HT-29 (cell line): Measurements from ENCODE around the gene ALOXE3. TPM values are rescaled to one million over a fixed set of nuclear protein-coding genes. Genes with fewer than 3 reads are reported as not detected.

Experiments used
- DNase-seq: peaks from one replicate; pipeline ENCODE4 v3.0.0-alpha.2; 2015; ENCODE audit warnings: low spot score
- total RNA-seq: library from RNA; depleted of rRNA; stranded (reverse); fragments of >200 nt; shearing (Covaris generic); gene quantifications from 2 replicates; pipeline ENCODE4 v1.2.3, GENCODE V29; 2014

ALOXE3 gene
- total RNA-seq, 1 experiment from 2014 or later: not detected

GRCh38 chr17:8153957-8154607, 35.8 kb upstream of the ALOXE3 start:
- peak; percentile 89 for DNase-seq

DNA sequence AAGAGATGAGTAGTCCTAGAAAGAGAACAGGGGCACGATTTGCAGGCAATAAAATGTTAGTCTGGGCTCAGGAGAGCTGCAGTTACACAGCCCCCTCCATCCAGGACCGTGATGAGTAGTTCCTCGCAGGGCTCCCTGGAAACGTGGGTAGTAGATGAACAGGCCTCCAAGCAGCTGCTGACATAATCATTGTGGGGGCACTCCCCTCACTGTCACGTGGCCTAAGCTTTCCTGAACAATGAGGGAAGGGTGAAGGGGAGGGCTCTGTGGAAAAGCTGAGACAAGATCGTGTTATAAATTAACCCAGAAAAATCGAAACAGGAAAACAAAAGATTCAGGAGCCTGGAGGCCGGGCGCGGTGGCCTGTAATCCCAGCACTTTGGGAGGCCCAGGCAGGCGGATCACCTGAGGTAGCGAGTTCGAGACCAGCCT, 35.2 kb upstream of the ALOXE3 start:
- DNase-seq: peak; percentile 80

DNA sequence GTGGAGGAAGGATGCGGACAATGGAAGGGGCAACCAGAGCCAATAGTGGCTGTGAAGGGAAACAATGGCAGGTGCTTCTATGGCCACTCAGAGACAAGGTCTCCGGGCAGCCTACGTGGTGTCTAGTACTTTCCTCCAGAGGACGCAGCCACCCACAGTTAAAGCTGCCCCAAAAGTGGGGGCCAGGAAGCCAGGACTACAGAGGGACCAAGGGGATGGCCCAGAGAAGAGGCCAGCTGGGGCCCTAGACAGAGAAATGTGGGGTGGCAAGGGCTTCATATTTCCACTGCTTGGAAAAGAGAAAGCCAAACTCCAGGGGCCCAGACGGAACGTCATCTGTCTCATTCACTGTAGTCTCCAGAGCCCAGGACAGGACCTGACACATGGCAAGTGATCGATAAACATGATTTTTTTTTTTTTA, 34.7 kb upstream of the ALOXE3 start:
- no peak for DNase-seq

DNA sequence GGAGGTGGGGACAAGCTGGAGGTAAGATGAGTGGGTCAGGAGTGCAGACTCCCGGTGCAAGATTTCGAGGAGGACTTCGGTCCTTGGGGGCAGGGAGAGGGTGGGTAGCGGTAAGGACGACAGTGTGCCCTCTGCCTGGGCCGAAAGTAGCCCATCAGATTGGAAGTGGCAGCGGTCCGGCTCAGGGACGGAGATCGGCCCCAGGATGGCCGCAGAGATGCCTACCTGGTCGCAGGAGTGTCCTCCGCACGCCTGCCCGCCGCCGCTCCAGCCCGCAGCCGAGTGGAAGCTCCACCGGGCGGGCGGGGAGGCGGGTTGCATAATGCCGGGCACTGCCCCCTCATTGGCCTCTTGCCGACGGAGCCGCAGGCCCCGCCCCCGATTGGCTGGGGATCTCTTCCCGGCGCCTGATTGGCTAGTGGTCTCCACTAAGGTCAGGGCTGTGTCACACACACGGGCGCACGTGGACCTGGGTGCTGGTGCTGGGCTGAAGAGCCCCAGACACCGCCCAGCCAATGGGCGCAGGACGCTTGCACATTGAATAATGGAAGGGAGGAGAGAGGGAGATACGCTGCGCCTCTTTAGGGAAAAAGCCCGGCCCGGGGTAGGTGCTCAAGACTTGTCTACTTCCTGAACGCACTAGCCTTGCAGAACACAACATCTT, 33.9 kb upstream of the ALOXE3 start, which contains the start of gene PER1:
Gene PER1, minus strand, starts transcription at position 293 of the 664 bp plus-strand sequence. CDS start 1,698 bp downstream, outside the sequence.
- peak; percentile 92 for DNase-seq

DNA sequence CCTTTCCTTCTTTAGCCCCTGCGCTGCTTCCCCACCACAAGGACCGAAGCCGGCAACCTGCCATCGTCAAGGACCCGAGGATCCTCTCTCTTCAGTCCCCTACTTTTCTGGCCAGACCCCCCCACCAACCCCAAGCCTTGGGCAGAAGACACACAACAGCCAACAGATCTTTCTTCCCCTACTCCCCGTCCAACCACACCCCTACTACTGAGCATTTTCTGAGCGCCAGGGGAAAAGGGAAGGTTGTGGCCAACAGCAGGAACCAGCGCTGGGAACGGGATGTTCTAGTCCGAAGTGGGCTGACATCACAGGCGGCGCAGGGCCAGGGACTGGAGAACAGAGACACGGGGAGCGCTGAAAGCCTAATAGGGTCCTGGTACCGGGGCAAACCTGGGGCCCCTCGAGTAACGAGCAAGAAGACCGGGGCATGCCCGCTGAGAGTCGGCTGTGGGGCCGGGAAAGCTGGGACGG, 33.4 kb upstream of the ALOXE3 start:
- DNase-seq: peak; percentile 48

- peak; percentile 44 for DNase-seq
Measured at GRCh38 chr17:8151120-8151640, 32.9 kb upstream of the ALOXE3 start.

- no peak for DNase-seq
Measured at GRCh38 chr17:8150194-8151119, 32.1 kb upstream of the ALOXE3 start.

- DNase-seq: no peak
Measured at GRCh38 chr17:8149419-8150193, 31.3 kb upstream of the ALOXE3 start.

- DNase-seq: no peak
Measured at GRCh38 chr17:8148560-8148959, 30.2 kb upstream of the ALOXE3 start.

DNA sequence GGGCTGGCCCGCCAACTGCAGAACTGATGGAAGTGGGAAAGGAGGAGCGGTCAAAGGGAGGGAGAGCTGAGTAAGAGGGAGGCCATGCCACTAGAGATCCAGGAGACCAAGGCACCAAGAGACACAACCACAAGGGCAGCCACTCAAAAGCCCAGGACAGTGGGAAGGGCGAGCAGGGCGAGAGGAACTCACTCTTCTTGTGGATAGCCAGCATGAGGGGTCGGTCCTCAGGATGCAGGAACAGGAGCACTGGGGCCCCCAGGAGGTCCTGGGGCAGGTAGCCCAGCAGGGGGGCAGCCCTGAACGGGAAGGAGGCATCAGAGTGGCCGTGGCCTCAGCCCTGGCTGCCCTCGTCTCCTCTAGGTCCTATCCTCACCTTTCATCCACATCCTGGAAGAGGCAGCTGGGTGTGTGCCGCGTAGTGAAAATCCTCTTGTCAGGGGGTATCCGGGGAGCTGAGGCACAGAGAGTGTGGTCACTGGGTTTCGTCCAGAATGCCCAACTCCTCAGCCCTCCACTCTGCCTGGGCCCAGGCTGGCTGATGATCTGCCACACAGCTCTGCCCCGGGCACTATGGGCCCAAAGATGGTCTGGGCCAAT, 29.6 kb upstream of the ALOXE3 start:
- no peak for DNase-seq

DNA sequence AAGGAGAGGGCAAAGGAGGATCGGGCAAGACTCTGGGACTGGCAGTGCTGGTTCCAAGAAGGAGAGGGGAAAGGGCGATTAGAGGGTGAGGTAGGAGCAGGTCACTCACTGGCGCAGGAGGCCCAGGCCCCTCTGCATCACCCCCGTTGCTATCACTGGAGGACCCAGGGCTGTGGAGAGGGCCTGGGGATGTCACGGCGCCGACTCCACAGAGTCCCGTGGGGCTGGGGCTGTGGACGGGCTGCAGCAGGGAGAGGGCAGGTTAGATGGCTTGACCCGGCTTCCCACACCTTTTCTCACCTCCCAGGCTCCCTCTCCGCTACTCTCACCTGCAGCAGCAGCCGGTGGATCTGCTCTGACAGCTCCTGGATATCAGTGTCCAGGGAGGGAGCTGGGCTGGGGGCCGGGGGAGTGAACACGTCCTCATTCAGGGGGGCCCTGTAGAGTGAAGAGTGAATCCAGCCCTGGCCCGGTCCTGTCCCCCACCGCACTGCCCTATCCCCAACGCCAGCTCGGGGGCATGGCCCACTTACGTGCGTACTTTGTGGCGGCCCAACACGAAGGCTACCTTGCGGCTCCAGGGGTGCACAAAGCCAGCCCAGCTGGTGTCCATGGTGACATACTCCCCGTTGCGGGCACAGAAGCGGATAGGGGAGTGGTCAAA, 29.0 kb upstream of the ALOXE3 start:
- DNase-seq: no peak

DNA sequence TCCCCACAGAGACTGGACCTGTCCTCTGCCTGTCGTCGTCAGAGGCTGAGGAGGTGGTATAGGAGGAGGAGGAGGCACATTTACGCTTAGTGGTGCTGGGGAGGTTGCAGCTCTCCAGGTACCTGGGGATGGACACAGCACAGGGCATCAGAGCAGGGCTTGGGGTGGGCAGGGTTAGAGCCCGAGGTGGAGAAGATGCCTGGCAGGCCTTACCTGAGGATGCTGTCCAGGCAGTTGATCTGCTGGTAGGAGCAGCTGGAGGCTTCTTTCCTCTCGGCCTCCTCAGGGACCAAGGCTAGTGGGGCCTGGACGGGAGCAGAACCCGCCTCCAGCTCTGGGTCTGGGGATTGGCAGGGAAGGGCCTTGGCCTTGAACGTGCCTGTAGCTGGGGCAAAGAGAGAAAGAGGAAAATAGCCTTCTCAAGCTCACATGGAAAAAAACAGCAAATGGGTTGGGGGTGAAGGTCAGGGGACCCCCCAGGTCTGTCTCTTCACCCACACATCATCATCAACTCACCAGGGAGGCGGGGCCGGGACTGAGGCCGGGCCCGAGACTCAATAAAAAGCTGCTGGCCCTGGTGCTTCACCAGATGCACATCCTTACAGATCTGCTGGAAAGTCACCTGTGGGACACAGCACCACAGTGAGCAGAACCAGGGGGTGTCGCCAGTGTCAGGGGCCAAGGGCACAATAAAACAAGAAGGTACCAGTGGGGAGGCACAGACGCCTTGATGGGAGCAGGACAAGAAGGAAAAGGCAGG, 28.2 kb upstream of the ALOXE3 start:
- DNase-seq: no peak

- DNase-seq: no peak
Measured at GRCh38 chr17:8145811-8146210, 27.5 kb upstream of the ALOXE3 start.

DNA sequence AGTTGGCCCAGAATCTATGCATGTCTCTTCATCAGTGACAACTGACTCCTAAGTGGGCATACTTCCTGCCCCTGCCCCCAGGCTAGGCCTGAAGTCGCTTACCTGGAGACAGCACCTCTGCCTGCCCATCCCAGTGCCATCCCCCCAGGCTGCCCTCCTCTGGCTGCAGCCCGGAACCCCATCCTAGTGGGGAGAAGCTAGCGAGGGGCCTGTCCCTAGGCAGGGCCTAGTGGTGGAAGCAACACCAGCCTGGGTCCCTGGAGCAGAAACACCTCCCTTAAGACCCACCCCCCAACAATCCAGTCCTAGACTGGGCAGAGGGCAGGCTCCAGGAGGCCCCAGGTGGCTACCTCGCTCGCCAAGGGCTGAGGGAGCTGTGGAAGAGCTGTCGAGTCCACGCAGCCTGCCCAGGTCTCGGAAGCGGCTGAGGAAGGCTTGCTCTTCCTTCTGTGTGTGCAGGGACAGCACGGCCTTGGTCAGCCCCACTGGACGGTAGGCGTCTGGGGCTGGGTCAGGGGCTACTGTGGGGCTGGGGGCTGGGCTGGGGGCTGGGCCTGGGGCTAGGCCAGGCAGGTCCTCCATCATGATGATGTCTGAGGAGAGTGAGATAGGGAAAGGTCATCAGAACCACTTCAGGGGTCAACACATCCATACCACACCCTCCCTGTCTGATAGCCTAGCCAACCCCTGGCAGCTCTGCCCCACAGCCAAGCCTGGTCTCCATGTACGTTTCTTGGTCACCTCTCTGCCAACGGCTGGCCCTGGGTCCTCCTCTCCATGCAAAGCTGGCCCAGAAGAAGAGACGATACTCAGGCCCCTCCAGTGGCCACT, 26.3 kb upstream of the ALOXE3 start:
- DNase-seq: no peak

DNA sequence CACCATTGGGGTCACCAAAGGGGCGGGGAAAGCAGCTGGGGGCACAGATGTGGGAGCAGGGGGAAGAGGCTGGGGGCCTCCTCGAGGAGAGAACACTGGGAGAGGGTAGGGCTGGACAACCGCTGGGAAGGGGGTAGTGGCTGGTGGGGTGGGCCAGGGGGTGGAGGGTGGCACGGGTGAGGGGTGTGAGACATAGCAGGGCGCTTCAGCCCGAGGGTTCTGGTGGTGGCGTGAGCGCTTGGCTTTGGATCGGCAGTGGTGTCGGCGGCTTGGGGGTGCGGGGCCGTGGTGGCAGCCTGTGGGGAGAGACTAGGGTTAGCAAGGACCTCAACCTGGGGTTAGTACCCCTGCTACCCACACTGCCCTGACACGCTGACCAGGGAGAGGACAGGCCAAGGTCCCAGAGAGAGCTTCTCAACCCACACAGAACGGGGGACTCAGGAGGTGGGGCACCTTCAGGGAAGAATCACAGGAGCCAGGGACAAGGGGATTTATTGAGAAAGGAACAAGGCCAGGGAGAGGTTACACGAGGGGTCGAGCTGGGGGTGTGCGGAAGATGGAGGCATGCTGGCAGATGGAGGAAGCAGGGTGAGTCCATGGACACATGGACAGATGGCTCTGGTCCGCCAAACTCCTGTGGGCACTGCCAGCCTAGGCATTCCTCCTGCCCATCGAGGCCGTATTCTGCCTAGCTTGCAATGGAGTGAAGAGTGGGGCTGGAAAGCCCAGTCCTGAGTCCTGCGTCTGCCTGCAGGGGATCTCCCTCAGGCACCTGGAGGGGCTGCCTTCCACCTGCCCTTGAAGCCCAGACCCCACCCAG, 25.5 kb upstream of the ALOXE3 start:
- DNase-seq: no peak

DNA sequence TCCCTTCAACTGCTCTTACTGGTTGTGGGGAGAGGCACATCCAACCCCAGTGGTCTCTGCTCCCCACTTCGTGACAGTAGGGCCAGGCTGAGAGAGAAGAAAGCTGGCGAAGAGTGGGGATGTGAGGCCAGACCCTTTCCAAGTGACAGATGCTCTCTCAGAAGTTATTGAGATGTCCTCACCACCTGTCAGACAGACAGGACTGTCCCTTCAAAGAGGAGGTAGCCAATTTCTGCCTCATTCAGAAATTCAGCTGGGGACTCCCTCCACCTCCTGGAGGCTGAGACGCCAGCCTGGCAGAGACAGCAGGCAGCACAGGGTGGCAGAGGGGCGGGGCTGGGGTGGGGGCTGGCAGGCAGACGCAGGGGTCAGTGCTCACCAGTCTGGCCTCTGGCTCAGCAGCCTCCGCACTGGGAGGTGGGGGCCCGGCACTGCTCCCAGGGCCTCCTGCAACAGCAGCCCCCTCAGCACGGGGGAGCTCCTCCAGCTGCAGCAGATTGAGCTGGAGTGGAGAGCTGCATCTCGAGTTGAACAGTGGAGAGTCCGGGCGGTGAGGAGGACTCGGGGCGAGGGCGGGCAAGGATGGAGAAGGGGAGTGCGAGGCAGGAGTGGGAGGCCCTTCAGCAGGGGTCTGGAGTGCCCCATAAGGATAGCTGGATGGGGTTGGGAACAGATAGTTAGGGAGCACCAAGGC, 24.7 kb upstream of the ALOXE3 start:
- DNase-seq: no peak
